Calu3 (cell line): ENCODE data around the gene RNF144A. TPM values are rescaled to one million over a fixed set of nuclear protein-coding genes. Genes with fewer than 3 reads are reported as not detected.

ENCODE experiments used
- BruUV-seq: library from RNA; stranded (reverse); fragments of 400-500 nt; replicated peaks from 2 replicates; lab custom pipeline; 2021; lab: Mats Ljungman, UMichigan
- CTCF ChIA-PET: fragments of 300-600 bp; sonication (Branson Sonifier 250); formaldehyde crosslinking; loops from one replicate; lab custom pipeline; 2022; ENCODE audit warnings: antibody characterized with exemption; lab: Charles Lee
- DNase-seq: peaks from one replicate; pipeline ENCODE4 v3.0.0; 2022
- H3K27ac Mint-ChIP-seq: one replicate; pipeline ENCODE4 v1.8.0; 2022; ENCODE audit warnings: mixed read lengths; ENCODE audit not compliant: unreplicated experiment
- H3K27me3 Mint-ChIP-seq: one replicate; pipeline ENCODE4 v1.8.0; 2022; ENCODE audit warnings: mixed read lengths; ENCODE audit not compliant: unreplicated experiment
- H3K36me3 Mint-ChIP-seq: one replicate; pipeline ENCODE4 v1.8.0; 2022; ENCODE audit warnings: mild to moderate bottlenecking, moderate library complexity, mixed read lengths; ENCODE audit not compliant: insufficient read depth, unreplicated experiment
- H3K4me1 Mint-ChIP-seq: one replicate; pipeline ENCODE4 v1.8.0; 2022; ENCODE audit warnings: mild to moderate bottlenecking, low read depth, mixed read lengths; ENCODE audit not compliant: unreplicated experiment
- H3K4me3 Mint-ChIP-seq: one replicate; pipeline ENCODE4 v1.8.0; 2022; ENCODE audit warnings: mild to moderate bottlenecking, low read depth, moderate library complexity, mixed read lengths; ENCODE audit not compliant: unreplicated experiment
- H3K9me3 Mint-ChIP-seq: one replicate; pipeline ENCODE4 v1.8.0; 2022; ENCODE audit warnings: low read depth, mixed read lengths; ENCODE audit not compliant: unreplicated experiment
- intact Hi-C: fragments of 100-400 bp; cut with micrococcal nuclease; formaldehyde crosslinking; loops from one replicate; pipeline ENCODE4 v1.10.0; 2022; ENCODE audit not compliant: unreplicated experiment
- total RNA-seq: library from RNA; stranded (reverse); gene quantifications from 2 replicates; pipeline ENCODE4 v1.2.3, GENCODE V29; 2022
- TF ChIP-seq, protein P1 (sequence below): fragments of 200-600 bp; IDR thresholded peaks from one replicate; pipeline ENCODE4 v1.8.0; 2022; ENCODE audit warnings: antibody characterized with exemption; ENCODE audit not compliant: unreplicated experiment

Gene RNF144A
- total RNA-seq, 1 experiment from 2014 or later = 13.7 TPM

GRCh38 chr2:6947929-6948676 lies 30.9 kb downstream of the RNF144A start:
- CTCF ChIA-PET = no interaction called here
- H3K36me3 Mint-ChIP-seq = no peaks in the 10 kb centered on the region
- TF ChIP-seq, protein P1, sequence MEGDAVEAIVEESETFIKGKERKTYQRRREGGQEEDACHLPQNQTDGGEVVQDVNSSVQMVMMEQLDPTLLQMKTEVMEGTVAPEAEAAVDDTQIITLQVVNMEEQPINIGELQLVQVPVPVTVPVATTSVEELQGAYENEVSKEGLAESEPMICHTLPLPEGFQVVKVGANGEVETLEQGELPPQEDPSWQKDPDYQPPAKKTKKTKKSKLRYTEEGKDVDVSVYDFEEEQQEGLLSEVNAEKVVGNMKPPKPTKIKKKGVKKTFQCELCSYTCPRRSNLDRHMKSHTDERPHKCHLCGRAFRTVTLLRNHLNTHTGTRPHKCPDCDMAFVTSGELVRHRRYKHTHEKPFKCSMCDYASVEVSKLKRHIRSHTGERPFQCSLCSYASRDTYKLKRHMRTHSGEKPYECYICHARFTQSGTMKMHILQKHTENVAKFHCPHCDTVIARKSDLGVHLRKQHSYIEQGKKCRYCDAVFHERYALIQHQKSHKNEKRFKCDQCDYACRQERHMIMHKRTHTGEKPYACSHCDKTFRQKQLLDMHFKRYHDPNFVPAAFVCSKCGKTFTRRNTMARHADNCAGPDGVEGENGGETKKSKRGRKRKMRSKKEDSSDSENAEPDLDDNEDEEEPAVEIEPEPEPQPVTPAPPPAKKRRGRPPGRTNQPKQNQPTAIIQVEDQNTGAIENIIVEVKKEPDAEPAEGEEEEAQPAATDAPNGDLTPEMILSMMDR = no peak
- no TSS peak for BruUV-seq
- no peaks in the 10 kb centered on the region for H3K9me3 Mint-ChIP-seq
- intact Hi-C loops = no loop called here
- H3K4me3 Mint-ChIP-seq = no peak overlapping the region
- H3K27me3 Mint-ChIP-seq = no peaks in the 10 kb centered on the region
- H3K4me1 Mint-ChIP-seq = peaks cover 17% of the 10 kb centered on the region
- H3K27ac Mint-ChIP-seq = no peak overlapping the region
- no peak for DNase-seq

GRCh38 chr2:6948677-6949351 lies 31.6 kb downstream of the RNF144A start:
- Mint-ChIP-seq H3K9me3 (no peaks in the 10 kb centered on the region), H3K27ac (no peak overlapping the region), H3K27me3 (no peaks in the 10 kb centered on the region), H3K36me3 (no peaks in the 10 kb centered on the region), H3K4me1 (peaks cover 17% of the 10 kb centered on the region), H3K4me3 (no peak overlapping the region)
- DNase-seq = no peak
- TF ChIP-seq, protein P1 = no peak
- intact Hi-C loops = no loop called here
- BruUV-seq = no TSS peak
- CTCF ChIA-PET = no interaction called here

GRCh38 chr2:6951046-6951445 lies 33.8 kb downstream of the RNF144A start:
- intact Hi-C loops = no loop called here
- no peak for DNase-seq
- BruUV-seq = no TSS peak
- Mint-ChIP-seq H3K4me1 (peaks cover 9% of the 10 kb centered on the region), H3K27me3 (no peaks in the 10 kb centered on the region), H3K9me3 (no peaks in the 10 kb centered on the region), H3K4me3 (no peak overlapping the region), H3K27ac (no peak overlapping the region), H3K36me3 (no peaks in the 10 kb centered on the region)
- TF ChIP-seq, protein P1 = no peak
- CTCF ChIA-PET = interaction anchor here (0.6 kb wide), 1 partner anchor 28 kb away, joined by 3 read pairs; no protein-coding TSS in a partner anchor

DNA sequence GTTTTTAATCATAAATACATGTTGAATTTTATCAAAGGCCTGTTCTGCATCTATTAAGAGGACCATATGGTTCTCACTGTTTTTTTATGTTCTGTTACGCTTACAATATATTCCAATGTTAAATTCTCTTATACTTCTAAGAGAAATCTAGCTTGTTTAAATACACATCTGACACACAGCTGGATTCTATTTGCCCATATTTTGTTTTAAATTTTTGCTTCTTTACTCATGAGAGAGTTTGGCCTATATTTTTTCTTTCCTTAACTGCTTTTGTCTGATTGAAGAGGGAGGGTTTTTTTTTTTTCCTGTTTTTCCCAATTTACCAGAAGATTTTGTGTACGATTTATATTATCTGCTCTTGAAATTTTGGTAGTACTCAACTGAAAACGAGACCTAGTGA lies 34.9 kb downstream of the RNF144A start:
- BruUV-seq = no TSS peak
- CTCF ChIA-PET = interaction anchor here (0.7 to 0.9 kb wide), 2 partner anchors 10 to 43 kb away, joined by 3 read pairs; no protein-coding TSS in a partner anchor
- H3K36me3 Mint-ChIP-seq = no peaks in the 10 kb centered on the region
- intact Hi-C loops = no loop called here
- no peaks in the 10 kb centered on the region for H3K9me3 Mint-ChIP-seq
- no peak overlapping the region for H3K27ac Mint-ChIP-seq
- H3K27me3 Mint-ChIP-seq = no peaks in the 10 kb centered on the region
- TF ChIP-seq, protein P1 = no peak
- no peak overlapping the region for H3K4me3 Mint-ChIP-seq
- peaks cover 8% of the 10 kb centered on the region for H3K4me1 Mint-ChIP-seq
- no peak for DNase-seq
